ENCODE measurements around the gene BLCAP.
"Not testable (repeated sequence)": the region's sequence is repeated elsewhere in the genome, so short reads cannot be mapped to it uniquely, and the experiment has no call there.

Gene BLCAP

DNA sequence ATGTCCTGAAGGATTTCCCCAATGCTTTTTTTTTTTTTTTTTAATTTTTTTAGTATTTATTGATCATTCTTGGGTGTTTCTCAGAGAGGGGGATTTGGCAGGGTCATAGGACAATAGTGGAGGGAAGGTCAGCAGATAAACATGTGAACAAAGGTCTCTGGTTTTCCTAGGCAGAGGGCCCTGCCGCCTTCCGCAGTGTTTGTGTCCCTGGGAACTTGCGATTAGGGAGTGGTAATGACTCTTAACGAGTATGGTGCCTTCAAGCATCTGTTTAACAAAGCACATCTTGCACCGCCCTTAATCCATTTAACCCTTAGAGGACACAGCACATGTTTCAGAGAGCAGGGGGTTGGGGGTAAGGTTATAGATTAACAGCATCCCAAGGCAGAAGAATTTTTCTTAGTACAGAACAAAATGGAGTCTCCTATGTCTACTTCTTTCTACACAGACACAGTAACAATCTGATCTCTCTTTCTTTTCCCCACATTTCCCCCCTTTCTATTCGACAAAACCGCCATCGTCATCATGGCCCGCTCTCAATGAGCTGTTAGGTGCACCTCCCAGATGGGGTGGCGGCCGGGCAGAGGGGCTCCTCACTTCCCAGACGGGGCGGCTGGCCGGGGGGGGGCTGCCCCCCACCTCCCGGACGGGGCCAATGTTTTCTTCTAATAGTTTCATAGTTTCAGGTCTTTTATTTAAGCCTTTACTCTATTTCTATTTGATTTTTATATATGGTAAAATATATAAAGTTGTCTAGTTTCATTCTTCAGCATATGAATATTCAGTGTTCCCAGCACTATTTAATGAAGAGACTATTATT lies 22.6 kb upstream of the BLCAP start:
- H3K9ac ChIP-seq (ENCODE audit: low read length); H3K27me3 ChIP-seq (ENCODE audit: control insufficient read depth, insufficient read depth, low read length); H3K36me3 ChIP-seq (ENCODE audit: control insufficient read depth, insufficient read depth, low read length); H3K4me1 ChIP-seq (ENCODE audit: control insufficient read depth, insufficient read depth, low read length); H3K4me3 ChIP-seq (ENCODE audit: low read length); H3K27ac ChIP-seq (ENCODE audit: low read depth, low read length): not testable (repeated sequence)

DNA sequence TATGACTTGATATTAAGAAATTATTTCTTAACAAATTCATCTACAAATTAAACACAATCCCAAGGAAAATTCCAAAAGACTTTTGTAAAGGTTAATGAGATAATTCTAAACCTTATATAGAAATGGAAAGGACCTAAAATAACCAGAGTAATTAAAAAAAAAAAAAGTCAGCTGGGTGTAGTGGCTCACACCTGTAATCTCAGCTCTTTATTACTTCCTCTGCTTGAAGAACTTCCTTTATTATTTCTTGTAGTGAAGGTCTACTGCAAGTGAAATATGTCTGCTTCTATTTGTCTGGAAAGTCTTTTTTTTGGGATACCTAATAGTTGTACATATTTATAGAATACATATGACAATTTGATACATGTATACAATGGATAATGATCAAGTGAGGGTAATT lies 20.2 kb upstream of the BLCAP start:
- Histone ChIP-seq H3K9ac (ENCODE audit: low read length) (no peak overlapping the region), H3K4me1 (ENCODE audit: control insufficient read depth, insufficient read depth, low read length) (no peaks in the 10 kb centered on the region), H3K4me3 (ENCODE audit: low read length) (no peak overlapping the region), H3K27ac (ENCODE audit: low read depth, low read length) (no peak overlapping the region), H3K27me3 (ENCODE audit: control insufficient read depth, insufficient read depth, low read length) (no peaks in the 10 kb centered on the region), H3K36me3 (ENCODE audit: control insufficient read depth, insufficient read depth, low read length) (no peaks in the 10 kb centered on the region)

- Histone ChIP-seq H3K4me1 (ENCODE audit: control insufficient read depth, insufficient read depth, low read length) (no peaks in the 10 kb centered on the region), H3K36me3 (ENCODE audit: control insufficient read depth, insufficient read depth, low read length) (no peaks in the 10 kb centered on the region), H3K27me3 (ENCODE audit: control insufficient read depth, insufficient read depth, low read length) (no peaks in the 10 kb centered on the region), H3K9ac (ENCODE audit: low read length) (no peak overlapping the region), H3K4me3 (ENCODE audit: low read length) (no peak overlapping the region), H3K27ac (ENCODE audit: low read depth, low read length) (no peak overlapping the region)
Observed at GRCh38 chr20:37545516-37545915, 17.8 kb upstream of the BLCAP start.

DNA sequence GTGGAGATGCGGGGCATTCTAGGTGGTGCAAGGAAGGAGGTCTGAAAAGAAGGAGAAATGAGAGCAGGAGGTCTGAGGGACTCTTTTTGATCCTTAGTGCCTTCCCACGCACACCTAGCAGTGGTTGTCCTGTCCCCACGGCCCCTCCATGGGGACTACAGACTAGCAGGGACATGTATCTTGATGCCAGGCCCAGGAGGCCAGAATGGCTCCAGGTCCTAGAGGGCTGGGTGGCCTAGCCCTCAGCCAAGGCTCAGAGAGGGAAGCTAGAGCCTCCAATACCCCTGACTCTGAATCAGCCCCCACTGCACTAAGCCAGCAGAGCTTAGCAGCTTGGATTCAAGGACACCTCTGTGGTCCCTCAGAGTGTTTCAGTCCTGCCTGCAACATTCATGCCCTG lies 16.7 kb upstream of the BLCAP start:
- Histone ChIP-seq H3K4me3 (ENCODE audit: low read length) (no peak overlapping the region), H3K36me3 (ENCODE audit: control insufficient read depth, insufficient read depth, low read length) (no peaks in the 10 kb centered on the region), H3K27me3 (ENCODE audit: control insufficient read depth, insufficient read depth, low read length) (no peaks in the 10 kb centered on the region), H3K9ac (ENCODE audit: low read length) (no peak overlapping the region), H3K4me1 (ENCODE audit: control insufficient read depth, insufficient read depth, low read length) (no peaks in the 10 kb centered on the region), H3K27ac (ENCODE audit: low read depth, low read length) (no peak overlapping the region)

DNA sequence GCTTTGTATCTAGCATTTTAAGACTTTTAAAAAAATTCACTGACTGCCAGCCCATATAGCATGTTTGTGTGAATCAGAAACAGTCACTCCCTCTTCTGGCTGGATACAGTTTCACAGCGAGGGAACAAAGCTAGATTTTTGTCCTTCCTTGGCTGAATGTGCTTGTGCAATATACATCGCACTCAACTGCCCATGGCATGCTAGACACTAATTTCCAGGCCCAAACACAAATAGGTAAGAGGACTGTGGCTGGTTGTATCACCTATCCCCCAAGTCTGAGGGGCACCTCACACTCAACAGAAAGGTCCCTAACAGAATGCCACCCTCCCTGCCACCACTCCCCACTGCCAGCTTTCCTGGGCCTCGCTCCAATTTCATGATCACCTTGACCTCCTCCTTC lies 16.2 kb upstream of the BLCAP start:
- Histone ChIP-seq H3K27ac (ENCODE audit: low read depth, low read length) (no peak overlapping the region), H3K9ac (ENCODE audit: low read length) (no peak overlapping the region), H3K4me1 (ENCODE audit: control insufficient read depth, insufficient read depth, low read length) (no peaks in the 10 kb centered on the region), H3K27me3 (ENCODE audit: control insufficient read depth, insufficient read depth, low read length) (no peaks in the 10 kb centered on the region), H3K4me3 (ENCODE audit: low read length) (no peak overlapping the region), H3K36me3 (ENCODE audit: control insufficient read depth, insufficient read depth, low read length) (no peaks in the 10 kb centered on the region)

DNA sequence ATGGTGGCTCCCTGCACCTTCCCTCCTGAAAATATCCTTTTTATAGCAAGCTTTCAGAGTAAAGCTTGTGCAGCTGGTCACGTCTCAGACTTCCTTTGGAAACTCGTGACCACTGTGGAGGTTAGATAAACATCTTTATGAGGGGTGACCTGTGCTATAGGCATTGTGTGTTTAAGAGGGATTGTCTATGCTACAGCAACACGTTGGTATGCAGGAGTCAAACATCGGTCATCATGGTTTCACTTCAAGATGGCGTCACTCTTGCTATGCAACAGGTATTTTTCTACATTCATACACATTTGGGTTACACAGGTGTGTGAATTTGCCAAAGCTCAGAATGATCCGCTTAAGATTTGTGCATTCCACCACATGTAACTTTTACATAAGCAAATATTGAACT lies 14.6 kb upstream of the BLCAP start:
- Histone ChIP-seq H3K4me3 (ENCODE audit: low read length) (no peak overlapping the region), H3K27me3 (ENCODE audit: control insufficient read depth, insufficient read depth, low read length) (peaks cover 3% of the 10 kb centered on the region), H3K4me1 (ENCODE audit: control insufficient read depth, insufficient read depth, low read length) (no peaks in the 10 kb centered on the region), H3K36me3 (ENCODE audit: control insufficient read depth, insufficient read depth, low read length) (no peaks in the 10 kb centered on the region), H3K27ac (ENCODE audit: low read depth, low read length) (no peak overlapping the region), H3K9ac (ENCODE audit: low read length) (no peak overlapping the region)

- H3K27me3 ChIP-seq (ENCODE audit: control insufficient read depth, insufficient read depth, low read length), result peaks cover 3% of the 10 kb centered on the region
- H3K4me3 ChIP-seq (ENCODE audit: low read length), result no peak overlapping the region
- H3K36me3 ChIP-seq (ENCODE audit: control insufficient read depth, insufficient read depth, low read length), result no peaks in the 10 kb centered on the region
- no peak overlapping the region for H3K9ac ChIP-seq (ENCODE audit: low read length)
- H3K4me1 ChIP-seq (ENCODE audit: control insufficient read depth, insufficient read depth, low read length), result no peaks in the 10 kb centered on the region
- H3K27ac ChIP-seq (ENCODE audit: low read depth, low read length), result no peak overlapping the region
Observed at GRCh38 chr20:37541326-37541725, 13.7 kb upstream of the BLCAP start.

GRCh38 chr20:37540838-37541237 lies 13.2 kb upstream of the BLCAP start:
- not testable (repeated sequence) for H3K4me1 ChIP-seq (ENCODE audit: control insufficient read depth, insufficient read depth, low read length); H3K36me3 ChIP-seq (ENCODE audit: control insufficient read depth, insufficient read depth, low read length); H3K9ac ChIP-seq (ENCODE audit: low read length); H3K4me3 ChIP-seq (ENCODE audit: low read length); H3K27me3 ChIP-seq (ENCODE audit: control insufficient read depth, insufficient read depth, low read length); H3K27ac ChIP-seq (ENCODE audit: low read depth, low read length)

DNA sequence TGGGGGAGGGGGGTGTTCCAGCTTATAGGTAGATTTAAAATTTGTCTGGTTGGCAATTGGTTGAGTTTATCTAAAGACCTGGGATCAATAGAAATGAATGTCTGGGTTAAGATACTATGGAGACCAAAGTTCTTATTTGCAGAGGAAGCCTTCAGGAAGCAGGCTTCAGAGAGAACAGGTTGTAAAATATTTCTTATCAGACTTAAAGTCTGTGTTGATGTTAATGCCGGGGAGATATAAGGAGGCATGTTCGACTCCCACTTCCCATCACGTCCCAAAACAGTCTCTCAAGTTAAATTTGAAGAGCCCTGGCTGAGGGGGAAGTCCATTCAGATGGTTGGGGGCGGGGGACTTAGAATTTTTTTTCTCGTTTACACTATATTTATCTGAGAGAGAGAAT lies 12.3 kb upstream of the BLCAP start:
- H3K27ac ChIP-seq (ENCODE audit: low read depth, low read length), result no peak overlapping the region
- H3K36me3 ChIP-seq (ENCODE audit: control insufficient read depth, insufficient read depth, low read length), result no peaks in the 10 kb centered on the region
- no peak overlapping the region for H3K9ac ChIP-seq (ENCODE audit: low read length)
- no peak overlapping the region for H3K4me3 ChIP-seq (ENCODE audit: low read length)
- H3K27me3 ChIP-seq (ENCODE audit: control insufficient read depth, insufficient read depth, low read length), result peaks cover 3% of the 10 kb centered on the region
- no peaks in the 10 kb centered on the region for H3K4me1 ChIP-seq (ENCODE audit: control insufficient read depth, insufficient read depth, low read length)

DNA sequence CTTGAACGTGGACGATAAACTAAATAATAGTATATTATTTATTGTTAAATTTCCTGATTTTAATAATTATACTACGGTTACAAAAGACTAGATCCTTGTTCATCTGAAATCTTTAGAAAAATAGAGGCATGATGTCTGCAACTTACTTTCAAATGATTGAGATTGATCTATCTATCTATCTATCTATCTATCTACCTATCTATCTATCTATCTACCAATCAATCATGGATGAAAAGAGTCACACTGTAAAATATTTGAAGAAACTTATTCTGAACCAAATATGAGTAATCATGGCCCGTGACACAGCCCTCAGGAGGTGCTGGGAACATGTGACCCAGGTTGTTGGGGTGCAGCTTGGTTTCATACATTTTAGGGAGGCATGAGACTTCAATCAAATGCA lies 11.7 kb upstream of the BLCAP start:
- no peak overlapping the region for H3K4me3 ChIP-seq (ENCODE audit: low read length)
- H3K27me3 ChIP-seq (ENCODE audit: control insufficient read depth, insufficient read depth, low read length), result peaks cover 3% of the 10 kb centered on the region
- H3K9ac ChIP-seq (ENCODE audit: low read length), result no peak overlapping the region
- no peaks in the 10 kb centered on the region for H3K36me3 ChIP-seq (ENCODE audit: control insufficient read depth, insufficient read depth, low read length)
- H3K4me1 ChIP-seq (ENCODE audit: control insufficient read depth, insufficient read depth, low read length), result no peaks in the 10 kb centered on the region
- no peak overlapping the region for H3K27ac ChIP-seq (ENCODE audit: low read depth, low read length)

GRCh38 chr20:37538003-37538402 lies 10.3 kb upstream of the BLCAP start:
- no peak overlapping the region for H3K4me3 ChIP-seq (ENCODE audit: low read length)
- no peak overlapping the region for H3K27ac ChIP-seq (ENCODE audit: low read depth, low read length)
- H3K9ac ChIP-seq (ENCODE audit: low read length), result no peak overlapping the region
- peaks cover 3% of the 10 kb centered on the region for H3K27me3 ChIP-seq (ENCODE audit: control insufficient read depth, insufficient read depth, low read length)
- H3K36me3 ChIP-seq (ENCODE audit: control insufficient read depth, insufficient read depth, low read length), result no peaks in the 10 kb centered on the region
- no peaks in the 10 kb centered on the region for H3K4me1 ChIP-seq (ENCODE audit: control insufficient read depth, insufficient read depth, low read length)

DNA sequence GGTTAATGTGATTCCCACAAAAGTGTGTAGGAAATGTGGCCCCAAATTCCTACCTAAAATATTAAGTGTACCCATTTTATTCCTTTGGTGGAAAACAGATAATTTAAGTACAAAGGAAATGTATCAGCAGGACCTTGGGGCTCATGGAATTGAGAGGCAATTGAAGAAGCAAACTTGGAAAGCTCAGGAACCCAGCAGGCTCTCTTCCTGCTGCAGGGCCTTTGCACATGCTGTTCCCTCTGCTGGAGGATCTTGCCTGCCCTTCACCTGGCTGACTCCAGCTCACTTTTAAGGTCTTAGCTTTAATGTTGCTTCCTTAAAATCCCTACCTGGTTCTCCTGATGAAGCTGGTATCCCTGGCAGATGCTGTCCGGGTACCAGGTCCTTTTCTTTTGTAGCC lies 9.8 kb upstream of the BLCAP start:
- Histone ChIP-seq H3K36me3 (ENCODE audit: control insufficient read depth, insufficient read depth, low read length) (no peaks in the 10 kb centered on the region), H3K4me1 (ENCODE audit: control insufficient read depth, insufficient read depth, low read length) (no peaks in the 10 kb centered on the region), H3K9ac (ENCODE audit: low read length) (no peak overlapping the region), H3K4me3 (ENCODE audit: low read length) (no peak overlapping the region), H3K27ac (ENCODE audit: low read depth, low read length) (no peak overlapping the region), H3K27me3 (ENCODE audit: control insufficient read depth, insufficient read depth, low read length) (peaks cover 3% of the 10 kb centered on the region)

DNA sequence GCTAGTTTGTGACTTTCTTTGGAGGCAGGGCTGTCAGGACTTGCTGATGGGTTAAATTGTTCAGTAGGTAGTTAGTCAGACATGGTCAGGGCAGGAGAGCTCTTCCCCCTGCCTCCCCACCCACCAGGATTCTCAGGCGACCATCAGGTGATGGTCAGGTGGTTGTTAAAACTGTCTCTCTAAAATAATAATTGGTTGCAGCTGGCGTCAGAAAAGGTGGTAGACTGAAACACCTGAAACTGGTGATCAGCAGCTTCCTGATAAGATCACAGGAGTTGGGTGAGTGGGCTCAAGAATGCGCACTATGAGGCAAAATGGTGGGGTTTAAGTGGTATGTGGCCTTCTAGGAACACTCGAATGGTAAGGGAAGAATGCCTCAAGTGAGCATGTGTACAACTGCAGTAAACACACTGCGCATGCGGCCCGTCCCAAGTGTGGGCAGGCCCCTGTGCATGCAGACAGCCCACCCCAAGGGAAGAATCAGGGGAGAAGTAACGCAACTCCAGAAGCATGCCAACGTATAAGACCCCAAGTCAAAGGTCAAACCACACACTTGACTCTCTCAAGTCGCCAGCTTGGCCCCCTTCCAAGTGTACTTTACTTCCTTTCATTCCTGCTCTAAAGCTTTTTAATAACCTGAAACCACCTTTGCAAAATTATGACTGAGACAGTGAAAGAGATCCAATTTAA lies 7.9 kb upstream of the BLCAP start:
- no peaks in the 10 kb centered on the region for H3K36me3 ChIP-seq (ENCODE audit: control insufficient read depth, insufficient read depth, low read length)
- H3K27ac ChIP-seq (ENCODE audit: low read depth, low read length), result no peak overlapping the region
- H3K27me3 ChIP-seq (ENCODE audit: control insufficient read depth, insufficient read depth, low read length), result peaks cover 3% of the 10 kb centered on the region
- H3K4me3 ChIP-seq (ENCODE audit: low read length), result no peak overlapping the region
- no peaks in the 10 kb centered on the region for H3K4me1 ChIP-seq (ENCODE audit: control insufficient read depth, insufficient read depth, low read length)
- H3K9ac ChIP-seq (ENCODE audit: low read length), result no peak overlapping the region

All from rectal smooth muscle tissue (tissue), 1 donor.